Activated CD4-positive, alpha-beta T cell treated with anti-CD3 and anti-CD28 coated beads for 48 hours (primary cell): ENCODE measurements around the gene ERVW-1.
"Not testable (repeated sequence)": the region's sequence is repeated elsewhere in the genome, so short reads cannot be mapped to it uniquely, and the experiment has no call there.

Source experiments
- DNase-seq: peaks from one replicate; pipeline ENCODE4 v3.0.0-alpha.2; 2020

Gene ERVW-1

DNA sequence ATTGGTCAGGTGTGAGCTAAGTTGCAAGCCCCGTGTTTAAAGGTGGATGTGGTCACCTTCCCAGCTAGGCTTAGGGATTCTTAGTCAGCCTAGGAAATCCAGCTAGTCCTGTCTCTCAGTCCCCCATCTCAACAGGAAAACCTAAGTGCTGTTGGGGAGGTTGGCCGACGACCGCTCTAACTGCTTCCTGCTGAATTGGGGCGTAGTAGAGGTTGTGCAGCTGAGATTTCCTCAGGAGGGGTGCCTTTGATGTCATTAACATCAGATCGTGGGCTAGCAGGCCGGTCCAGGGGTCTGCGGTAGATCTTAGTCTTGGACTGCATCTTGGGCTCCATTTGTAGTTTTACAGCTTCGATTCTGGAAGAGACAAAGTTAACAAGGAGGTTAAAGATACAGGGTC, 9.2 kb downstream of the ERVW-1 start:
- DNase-seq, result peak; percentile 4

DNA sequence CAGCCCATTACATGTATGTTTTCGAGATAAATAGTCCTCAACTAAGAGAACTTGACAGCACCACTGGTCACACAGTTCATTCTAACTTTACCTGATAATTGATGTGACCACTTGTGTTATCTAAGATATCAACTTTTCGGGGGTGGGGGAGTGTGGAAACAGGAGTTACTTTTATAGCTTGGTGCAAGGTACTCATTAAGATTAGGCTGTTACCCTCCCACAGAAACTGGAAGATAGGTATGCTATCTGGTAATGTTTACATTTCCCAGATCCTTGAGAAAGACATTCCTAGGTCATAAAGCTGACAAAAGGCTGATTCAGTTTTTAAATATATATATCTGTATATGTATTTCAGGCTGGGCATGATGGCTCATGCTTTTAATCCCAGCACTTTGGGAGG, 11.1 kb downstream of the ERVW-1 start:
- no peak for DNase-seq

DNA sequence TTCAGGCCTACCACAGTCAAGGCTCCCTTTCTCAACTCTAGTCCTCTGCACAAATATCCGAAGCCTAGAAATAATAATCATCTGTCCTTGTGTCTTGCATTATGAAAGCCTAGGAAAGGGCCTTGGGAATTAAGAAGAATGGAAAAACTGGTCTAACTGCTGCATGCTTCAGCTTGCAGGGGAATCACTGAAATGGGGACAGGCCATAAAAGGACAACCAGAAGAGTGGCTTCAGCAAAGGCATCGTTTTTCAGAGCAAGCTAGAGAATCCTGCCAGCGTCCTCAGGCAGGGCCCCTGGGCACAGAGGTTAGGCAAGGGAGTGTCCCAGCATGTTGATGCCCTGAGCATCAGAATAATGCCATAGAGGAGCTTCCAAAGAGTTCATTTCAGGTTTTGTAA, 13.2 kb downstream of the ERVW-1 start:
- DNase-seq, result no peak

DNA sequence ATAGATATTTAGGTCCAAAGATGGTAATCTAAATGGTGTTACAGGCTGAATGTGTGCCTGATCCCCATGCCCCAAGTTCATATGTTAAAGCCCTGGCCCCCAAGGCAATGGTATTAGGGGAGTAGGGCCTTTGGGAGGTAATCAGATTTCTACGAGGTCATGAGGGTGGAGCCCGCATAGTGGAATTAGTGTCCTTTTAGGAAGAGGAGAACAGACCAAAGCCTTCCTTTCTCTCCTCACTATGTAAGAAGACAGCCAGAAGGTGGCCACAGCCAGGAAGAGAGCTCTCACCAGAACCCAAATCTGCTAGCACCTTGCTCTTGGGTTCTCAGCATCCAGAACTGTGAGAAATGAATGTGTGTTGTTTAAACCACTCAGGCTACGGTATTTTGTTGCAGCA, 15.2 kb downstream of the ERVW-1 start:
- DNase-seq, result no peak

DNA sequence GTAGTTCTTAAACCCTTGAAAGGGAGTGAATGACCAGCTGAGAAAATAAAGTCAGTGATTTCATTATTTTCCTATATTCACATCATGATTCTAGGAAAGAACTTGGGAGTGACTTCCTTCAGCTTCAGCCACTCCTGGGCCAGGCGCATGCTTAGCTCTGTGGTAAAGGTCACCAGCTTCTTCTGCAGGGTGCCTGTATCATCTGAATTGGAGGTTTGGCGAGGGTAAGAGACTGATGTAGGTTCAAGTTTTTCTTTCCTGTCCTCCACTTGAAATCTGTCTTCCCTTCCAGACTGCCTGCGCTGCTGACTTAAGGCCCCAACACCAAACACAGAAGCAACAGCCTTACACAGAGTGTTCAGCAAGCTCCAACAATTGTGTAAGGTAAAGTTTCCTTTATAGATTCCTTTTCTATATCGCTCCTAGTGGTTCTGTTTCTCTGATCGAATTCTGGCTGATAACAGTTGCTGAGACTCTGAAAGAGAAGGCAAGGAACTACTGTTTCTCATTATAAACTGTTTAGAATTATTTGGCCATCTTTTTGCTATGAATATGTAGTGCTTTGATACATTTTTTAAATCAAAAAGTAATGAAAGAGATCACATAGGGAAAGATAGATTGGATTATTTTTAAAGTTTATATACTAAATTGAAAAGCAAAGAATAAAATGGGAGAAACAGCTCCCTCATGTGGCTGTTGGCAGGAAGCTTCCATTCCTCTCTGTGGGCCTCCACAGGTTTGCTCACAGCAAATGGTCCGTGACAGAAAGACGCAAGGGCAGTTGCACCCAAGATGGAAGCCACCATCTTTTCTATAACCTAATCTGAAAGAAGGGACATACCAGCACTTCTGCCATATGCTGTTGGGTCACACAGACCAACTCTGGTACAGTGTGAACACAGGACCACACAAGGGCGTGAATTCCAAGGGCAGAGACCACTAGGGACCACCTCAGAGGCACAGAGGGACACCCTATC, 16.4 kb downstream of the ERVW-1 start:
- DNase-seq, result peak; percentile 41

DNA sequence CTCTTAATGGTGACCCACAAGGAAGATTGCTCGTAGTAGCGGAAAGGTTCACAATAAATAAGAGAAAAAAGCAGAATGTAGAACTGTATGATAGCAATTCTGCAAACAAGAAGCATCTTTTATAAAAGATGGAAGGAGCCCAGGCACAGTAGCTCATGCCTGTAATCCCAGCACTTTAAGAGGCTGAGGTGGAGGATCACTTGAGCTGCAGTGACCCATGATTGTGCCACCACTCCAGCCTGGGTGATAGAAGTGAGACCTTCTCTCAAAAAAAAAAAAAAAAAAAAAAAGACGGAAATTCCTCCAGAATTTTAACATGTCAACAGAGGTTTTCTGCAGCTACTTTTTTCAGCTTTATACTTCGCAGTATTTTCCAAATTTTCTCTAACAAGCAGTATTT, 17.2 kb downstream of the ERVW-1 start:
- DNase-seq, result no peak

DNA sequence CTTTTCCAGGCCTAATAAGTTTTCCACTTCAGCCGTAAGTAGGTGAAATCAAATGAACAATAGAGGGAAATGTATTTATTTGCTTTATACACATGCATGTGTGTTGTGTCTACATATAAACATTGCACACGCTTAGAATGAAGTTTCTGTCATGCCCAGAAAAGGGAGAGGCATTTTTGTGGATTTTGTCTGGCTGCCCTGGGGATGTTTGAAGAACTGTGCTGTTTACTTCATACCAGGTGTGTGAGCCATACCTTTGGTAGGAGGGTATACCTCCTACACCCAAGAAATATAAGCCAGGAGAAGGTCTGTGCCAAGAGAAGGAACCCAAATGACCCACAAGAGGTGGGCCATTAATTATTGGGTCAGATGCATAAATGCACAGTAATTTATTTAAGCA, 17.6 kb downstream of the ERVW-1 start:
- DNase-seq, result no peak

DNA sequence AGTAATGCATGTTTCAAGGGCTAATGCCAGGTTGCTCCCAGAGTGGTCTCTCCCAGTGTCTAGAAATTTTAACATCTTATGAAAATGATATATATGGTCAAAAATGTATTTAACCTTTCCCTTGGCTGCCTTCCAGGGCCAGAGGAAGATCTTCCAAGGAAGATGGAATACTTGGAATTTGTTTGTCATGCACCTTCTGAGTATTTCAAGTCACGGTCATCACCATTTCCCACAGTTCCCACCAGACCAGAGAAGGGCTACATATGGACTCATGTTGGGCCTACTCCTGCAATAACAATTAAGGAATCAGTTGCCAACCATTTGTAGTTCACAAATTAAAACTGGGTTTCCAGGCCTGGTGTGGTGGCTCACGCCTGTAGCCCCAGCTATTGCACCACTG, 21.5 kb downstream of the ERVW-1 start:
- no peak for DNase-seq

DNA sequence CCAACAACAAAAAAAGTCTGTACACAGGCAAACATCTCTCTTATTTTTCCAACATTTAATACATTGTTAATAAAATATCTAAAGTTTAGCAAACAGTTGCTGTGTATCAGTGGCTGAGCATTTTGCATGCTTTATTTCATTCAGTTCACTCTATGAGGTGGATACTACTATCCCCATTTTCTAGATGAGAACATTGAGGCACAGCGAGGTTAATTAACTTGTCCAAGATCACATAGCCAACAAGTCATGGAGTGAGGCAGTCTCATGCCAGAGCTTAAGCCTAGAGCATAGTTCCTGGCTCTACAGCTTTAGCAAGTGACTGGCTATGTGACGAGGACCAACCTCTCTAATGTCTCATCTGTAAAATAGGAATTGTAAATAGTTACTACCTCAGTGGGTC, 26.1 kb downstream of the ERVW-1 start:
- no peak for DNase-seq

DNA sequence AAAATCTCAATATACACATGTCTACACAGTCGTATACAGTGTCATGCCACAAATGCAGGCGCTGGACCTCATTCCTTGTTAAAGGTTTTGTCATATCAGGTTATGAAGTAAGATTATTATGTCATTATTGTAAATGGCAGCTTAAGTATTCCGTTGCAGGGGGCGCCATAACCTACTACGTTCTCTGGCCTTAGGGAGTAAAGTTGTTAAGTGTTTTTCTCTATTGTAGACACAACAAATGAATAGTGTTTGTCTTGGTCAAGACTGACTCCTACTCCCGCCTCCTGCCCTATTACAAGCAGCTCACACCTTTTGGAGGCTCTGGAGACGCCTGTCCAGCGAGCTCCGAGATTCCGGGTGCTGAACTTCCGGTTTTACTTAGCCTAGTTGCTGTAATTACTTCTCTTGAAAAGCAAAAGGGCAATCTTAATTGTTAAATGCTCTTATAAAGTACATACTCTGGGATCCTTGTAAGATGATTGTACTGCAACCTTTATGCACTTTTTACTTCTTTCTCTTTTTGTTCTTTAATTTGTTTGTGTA, 29.5 kb downstream of the ERVW-1 start:
- peak; percentile 51 for DNase-seq

DNA sequence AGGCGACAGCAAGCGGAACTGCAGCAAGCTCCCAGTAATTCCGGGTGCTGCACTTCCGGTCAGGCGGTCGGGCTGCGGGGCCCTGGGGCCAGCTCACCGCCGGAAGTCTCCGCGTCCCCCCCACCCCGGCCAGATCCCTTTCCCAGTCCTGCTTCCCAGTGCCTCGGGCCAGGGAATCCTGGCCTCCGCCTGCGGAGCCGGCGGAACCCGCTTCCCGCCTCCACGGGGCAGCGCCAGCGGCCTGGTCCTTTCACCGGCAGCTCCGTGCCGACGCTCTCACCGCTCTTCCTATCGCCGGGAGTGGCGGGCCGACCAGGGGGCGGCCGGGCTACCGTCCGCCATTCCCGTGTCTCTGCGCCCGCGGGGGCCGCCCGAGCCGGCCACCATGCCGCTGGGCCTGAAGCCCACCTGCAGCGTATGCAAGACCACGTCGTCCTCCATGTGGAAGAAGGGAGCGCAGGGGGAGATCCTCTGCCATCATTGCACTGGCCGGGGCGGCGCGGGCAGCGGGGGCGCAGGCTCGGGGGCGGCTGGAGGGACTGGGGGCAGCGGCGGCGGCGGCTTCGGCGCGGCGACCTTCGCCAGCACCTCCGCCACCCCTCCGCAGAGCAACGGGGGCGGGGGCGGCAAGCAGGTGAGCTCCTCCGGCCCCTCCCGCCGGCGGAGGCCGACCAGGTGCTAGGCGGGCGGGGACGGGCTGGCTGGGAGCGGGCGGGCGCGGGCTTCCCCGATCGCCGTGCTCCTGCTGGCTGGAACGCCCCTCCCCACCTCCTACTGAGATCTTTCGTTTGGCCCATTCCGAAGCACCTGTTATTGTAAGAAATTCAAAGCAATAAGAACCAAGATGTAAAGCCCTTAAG, 30.2 kb downstream of the ERVW-1 start, which contains the start of gene GATAD1:
GATAD1 (plus strand) TSS at position 138 of the 860 bp plus-strand sequence; CDS start at position 386, 248 bp downstream.
- peak; percentile 87 for DNase-seq

DNA sequence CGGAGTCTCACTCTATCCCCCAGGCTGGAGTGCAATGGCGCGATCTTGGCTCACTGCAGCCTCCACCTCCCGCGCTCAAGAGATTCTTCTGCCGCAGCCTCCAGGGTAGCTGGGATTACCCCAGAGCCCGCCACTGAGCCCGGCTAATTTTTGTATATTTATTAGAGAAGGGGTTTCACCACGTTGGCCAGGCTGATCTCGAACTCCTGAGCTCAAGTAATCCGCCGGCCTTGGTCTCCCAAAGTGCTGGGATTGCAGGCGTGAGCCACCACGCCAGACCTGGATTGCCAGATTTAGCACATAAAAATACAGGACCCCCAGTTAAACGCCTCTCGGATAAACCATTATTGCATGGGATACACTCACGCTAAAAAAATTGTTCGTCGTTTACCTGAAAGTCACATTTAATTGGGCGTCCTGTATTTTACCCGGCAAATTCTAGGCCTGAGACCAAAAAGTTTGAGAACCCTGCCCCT, 30.8 kb downstream of the ERVW-1 start:
- no peak for DNase-seq

DNA sequence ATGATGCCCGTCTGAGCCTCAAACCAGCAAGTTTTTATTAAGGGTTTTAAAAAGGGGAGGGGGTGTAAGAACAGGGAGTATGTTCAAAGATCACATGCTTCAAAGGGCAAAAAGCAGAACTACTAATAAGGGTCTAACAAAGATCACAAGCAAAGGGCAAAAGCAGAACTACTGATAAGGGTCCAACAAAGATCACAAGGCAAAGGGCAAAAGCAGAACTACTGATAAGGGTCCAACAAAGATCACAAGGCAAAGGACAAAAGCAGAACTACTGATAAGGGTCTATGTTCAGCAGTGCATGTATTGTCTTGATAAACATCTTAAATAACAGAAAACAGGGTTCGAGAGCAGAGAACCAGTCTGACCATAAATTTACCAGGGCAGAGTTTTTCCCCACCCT, 35.0 kb downstream of the ERVW-1 start:
- DNase-seq, result not testable (repeated sequence)

DNA sequence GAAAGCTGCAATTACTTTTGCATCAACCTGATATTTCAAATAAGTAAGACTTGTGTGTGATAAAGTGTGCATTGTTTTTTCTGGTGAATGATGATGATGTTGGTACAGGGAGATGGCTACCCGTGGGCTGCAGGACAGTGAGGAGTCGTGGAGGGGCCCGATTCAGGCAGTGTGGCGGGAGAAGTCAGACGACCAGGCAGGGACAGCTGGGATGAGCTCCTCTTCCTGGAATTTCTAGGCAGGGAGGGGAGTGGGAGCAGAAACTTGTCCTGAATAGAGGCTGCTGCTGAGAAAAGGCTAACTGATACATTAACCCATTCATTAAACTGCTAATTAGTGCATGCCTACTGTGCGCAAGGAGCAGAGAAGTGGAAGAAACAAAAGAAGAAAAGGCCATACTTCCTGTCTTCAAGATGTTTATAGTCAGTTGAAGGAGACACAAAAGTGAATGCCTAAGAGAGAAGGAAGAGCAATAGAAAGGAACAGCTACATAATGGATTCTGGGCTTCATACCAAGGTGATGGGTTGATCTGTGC, 39.7 kb downstream of the ERVW-1 start:
- DNase-seq, result no peak

DNA sequence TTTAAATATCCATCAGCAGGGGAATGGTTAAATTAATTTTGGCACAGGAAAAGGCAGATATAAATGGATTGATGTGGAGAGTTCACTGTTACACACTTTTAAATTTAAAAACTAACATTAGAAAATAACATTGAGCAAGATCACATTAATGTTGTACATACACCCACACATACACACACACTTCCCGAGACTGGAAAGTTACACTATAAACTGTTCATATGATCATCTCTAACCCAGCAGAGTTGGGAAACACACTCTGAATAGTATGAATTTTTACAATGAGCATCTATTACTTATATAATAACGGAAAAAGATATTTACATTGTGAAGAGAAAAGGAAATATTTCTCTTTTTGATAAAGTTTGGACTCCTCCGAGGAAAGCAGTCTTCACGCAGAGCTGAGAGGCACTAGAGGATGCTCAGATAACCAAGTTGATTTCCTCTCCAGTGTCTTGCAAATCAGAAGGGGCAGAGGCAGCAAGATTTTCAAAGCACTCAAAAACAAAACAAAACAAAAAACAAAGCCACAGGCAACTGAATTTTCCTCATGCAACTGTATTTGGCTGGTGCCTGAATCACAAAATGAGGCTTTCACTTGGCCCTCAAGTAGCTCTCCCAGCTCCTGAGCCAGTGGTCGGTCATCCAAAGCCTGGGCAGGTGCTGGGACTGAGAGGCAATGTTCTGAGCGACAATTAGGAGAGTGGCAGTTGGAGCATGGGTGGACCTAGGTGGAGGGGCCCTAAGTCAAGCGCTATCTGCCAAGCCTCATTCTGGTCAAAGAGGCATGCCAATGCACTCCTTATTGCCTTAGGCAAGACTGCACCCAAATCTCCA, 40.9 kb downstream of the ERVW-1 start:
- no peak for DNase-seq

DNA sequence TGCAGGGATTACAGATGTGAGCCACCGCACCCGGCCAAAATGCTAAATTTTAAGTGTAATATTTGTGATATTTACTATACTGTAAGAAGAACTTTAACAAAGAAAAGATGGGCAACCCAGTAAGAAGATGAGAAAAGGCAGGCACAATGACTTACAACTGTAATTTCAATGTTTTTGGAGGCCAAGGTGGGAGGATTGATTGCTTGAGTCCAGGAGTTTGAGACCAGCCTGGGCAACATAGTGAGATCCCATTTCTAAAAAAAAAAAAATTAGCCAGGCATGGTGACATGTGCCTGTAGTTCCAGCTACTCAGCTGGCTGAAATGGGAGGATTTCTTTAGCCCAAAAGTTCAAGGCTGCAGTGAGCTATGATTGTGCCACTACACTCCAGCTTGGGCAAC, 42.2 kb downstream of the ERVW-1 start:
- DNase-seq, result no peak

DNA sequence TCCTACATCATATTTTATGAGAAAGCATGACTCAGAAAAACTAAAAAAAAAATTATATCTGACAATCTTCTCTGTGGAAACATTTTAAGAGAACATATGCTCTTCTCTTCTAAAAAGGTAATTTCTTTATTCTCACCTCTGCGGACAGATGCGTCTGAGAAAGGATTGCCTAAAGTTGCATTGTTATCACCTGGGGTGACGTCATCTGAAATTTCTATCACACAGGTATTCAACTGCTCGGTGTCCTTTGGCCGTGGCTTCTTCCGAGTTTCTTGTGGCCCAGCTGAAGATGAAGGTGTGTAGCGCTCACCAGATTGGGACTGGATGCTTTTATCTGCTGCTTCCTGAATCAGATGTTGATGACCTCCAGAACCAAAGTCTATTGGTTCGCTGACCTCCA, 44.7 kb downstream of the ERVW-1 start:
- DNase-seq, result no peak

DNA sequence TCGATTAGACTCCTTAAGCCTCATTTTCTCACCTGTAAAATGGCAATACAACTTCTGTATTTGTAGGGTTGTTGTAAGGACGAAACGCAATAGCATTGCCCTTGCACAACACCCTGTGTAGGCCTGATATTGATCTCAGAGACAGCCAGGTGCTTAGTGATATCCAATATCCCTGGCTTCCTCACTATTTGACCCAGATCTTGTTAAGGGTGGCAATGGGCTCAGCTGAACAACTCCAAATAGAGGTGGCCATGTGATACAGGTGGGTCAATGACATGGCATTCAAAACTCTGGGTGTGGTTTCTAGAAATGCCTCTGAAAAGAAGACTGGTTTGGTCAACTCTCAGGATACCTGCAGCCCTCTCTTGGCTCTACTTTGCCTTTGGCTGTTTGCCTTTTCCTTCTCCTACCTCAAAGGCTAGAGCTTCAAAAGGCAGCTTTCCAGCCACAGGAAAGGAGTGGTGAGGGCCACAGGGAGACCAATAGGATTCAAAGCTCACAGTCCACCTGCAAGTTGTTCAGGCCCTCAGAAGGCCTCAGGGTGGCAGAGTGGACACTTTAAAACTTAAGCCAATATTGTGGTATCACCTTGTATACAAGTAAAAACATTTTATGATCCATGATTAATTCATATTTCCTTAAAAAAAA, 45.3 kb downstream of the ERVW-1 start:
- DNase-seq, result no peak

DNA sequence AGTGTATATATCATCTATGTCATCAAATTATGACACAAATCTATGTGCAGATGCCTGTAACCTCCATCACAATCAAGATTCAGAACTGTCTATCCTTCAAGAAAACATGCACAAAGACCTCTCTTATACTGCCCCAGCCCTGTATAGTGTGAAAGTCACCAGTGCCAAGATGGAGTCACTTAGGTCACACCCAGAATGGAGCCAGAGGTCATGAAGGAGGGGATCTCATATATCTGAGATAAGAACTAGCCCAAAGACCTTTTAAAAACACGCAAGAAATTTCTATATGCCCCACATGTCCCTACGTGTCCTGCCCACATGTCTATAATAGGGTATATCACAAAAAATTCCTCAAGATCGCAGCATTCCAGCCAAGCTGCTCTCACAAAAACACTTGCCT, 50.6 kb downstream of the ERVW-1 start:
- DNase-seq, result no peak

DNA sequence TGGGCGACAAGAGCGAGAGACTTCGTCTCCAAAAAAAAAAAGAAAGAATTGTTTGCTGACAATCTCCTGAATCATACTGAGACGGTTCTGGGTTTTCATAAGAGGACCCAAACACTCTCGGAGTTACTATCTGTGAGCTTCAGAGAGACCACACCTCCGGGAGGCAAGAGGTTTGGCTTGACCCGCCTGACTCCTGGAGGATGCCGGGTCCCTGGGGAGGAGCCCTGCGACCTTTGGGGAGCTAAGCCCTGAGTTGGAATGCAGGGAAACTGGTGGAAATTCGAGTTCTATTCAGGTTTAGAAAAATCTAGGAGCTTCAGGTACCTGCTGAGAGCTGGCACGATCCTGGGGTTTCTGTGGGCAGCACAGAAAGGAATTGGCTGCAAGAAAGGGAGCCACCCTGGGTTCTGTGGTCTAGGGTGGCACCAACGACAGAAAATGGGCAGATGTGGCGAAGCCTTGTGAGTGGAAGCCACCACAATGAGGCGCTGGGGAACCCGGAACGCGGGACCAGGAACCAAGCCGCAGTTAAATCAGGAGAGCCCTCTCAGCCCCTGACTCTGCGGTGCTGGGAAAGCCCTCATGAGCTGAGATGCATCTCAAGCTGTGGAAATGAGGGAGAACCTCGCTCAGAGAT, 52.3 kb downstream of the ERVW-1 start:
- DNase-seq, result no peak

DNA sequence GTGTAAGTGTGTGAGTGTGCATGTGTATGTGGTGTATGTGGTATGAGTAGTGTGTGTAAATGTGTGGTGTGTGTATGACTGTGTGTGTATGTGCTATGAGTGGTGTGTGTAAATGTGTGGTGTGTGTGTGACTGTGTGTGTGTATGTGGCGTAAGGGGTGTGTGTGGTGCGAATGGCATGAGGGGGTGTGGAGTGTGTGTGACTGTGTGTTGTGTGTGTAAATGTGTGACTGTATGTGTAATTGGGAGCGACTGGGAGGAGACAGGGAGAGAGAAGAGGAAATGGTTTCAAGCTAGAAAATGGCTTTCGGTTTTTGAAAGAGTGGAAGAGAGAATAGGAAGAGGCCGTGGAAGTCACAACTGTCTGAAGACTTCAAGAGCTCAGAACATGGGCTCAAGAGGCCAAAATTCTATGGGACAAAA, 54.0 kb downstream of the ERVW-1 start:
- no peak for DNase-seq
